ENCODE measurements around the gene FUBP1.
"Not testable (repeated sequence)": the region's sequence is repeated elsewhere in the genome, so short reads cannot be mapped to it uniquely, and the experiment has no call there.

Gene FUBP1

GRCh38 chr1:77978969-77979876 is at the start of gene FUBP1:
TSS of gene FUBP1 (minus strand) at chr1:77979072. CDS start at chr1:77979004, 68 bp downstream.
- peak; percentile 97 for DNase-seq

- not testable (repeated sequence) for DNase-seq
Measured at GRCh38 chr1:78021134-78021533, 42.3 kb upstream of the FUBP1 start.

GRCh38 chr1:78019024-78019423 is 40.2 kb upstream of the FUBP1 start:
- no peak for DNase-seq

- no peak for DNase-seq
Measured at GRCh38 chr1:78015148-78015547, 36.3 kb upstream of the FUBP1 start.

- no peak for DNase-seq
Measured at GRCh38 chr1:78011050-78011449, 32.2 kb upstream of the FUBP1 start.

GRCh38 chr1:78009836-78010235 is 31.0 kb upstream of the FUBP1 start:
- DNase-seq, result no peak

GRCh38 chr1:78009276-78009675 is 30.4 kb upstream of the FUBP1 start:
- no peak for DNase-seq

GRCh38 chr1:78007677-78008341 is 28.9 kb upstream of the FUBP1 start:
- DNase-seq, result no peak

- DNase-seq, result no peak
Measured at GRCh38 chr1:78006521-78006920, 27.6 kb upstream of the FUBP1 start.

GRCh38 chr1:78005755-78006154 is 26.9 kb upstream of the FUBP1 start:
- DNase-seq, result no peak

- DNase-seq, result no peak
Measured at GRCh38 chr1:78005448-78005722, 26.5 kb upstream of the FUBP1 start.

GRCh38 chr1:78004719-78005447 is 26.0 kb upstream of the FUBP1 start, which contains the start of gene DNAJB4:
TSS of gene DNAJB4 (plus strand) at chr1:78004939. CDS start at chr1:78005111, 172 bp downstream.
- no peak for DNase-seq

GRCh38 chr1:78003882-78004718 is 25.2 kb upstream of the FUBP1 start:
- DNase-seq, result no peak

- DNase-seq, result no peak
Measured at GRCh38 chr1:78003070-78003746, 24.3 kb upstream of the FUBP1 start.

GRCh38 chr1:78000536-78000935 is 21.7 kb upstream of the FUBP1 start:
- not testable (repeated sequence) for DNase-seq

- no peak for DNase-seq
Measured at GRCh38 chr1:77996734-77997133, 17.9 kb upstream of the FUBP1 start.

- no peak for DNase-seq
Measured at GRCh38 chr1:77994117-77994705, 15.3 kb upstream of the FUBP1 start.

GRCh38 chr1:77991638-77992037 is 12.8 kb upstream of the FUBP1 start:
- DNase-seq, result no peak

- DNase-seq, result no peak
Measured at GRCh38 chr1:77990629-77991204, 11.8 kb upstream of the FUBP1 start.

GRCh38 chr1:77989744-77990143 is 10.9 kb upstream of the FUBP1 start:
- no peak for DNase-seq

GRCh38 chr1:77987919-77988318 is 9.0 kb upstream of the FUBP1 start:
- DNase-seq, result no peak
